MV-4-11 (cell line): ENCODE measurements around the gene AHCY.
"Not testable (repeated sequence)": the region's sequence is repeated elsewhere in the genome, so short reads cannot be mapped to it uniquely, and the experiment has no call there.

Experiments
- DNase-seq: peaks from one replicate; lab custom pipeline; 2025; lab: John Stamatoyannopoulos, UW

AHCY gene

GRCh38 chr20:34254979-34255378 lies 48.2 kb downstream of the AHCY start:
- no peak for DNase-seq

GRCh38 chr20:34252431-34253086 lies 50.6 kb downstream of the AHCY start:
- not testable (repeated sequence) for DNase-seq

- no peak for DNase-seq
Observed at GRCh38 chr20:34251619-34252018, 51.5 kb downstream of the AHCY start.

GRCh38 chr20:34250005-34250404 lies 53.1 kb downstream of the AHCY start:
- DNase-seq = no peak

GRCh38 chr20:34249291-34249690 lies 53.9 kb downstream of the AHCY start:
- DNase-seq = peak; percentile 92

- no peak for DNase-seq
Observed at GRCh38 chr20:34246126-34246626, 57.0 kb downstream of the AHCY start.

- DNase-seq = no peak
Observed at GRCh38 chr20:34243377-34243776, 59.8 kb downstream of the AHCY start.

- no peak for DNase-seq
Observed at GRCh38 chr20:34242879-34243278, 60.3 kb downstream of the AHCY start.

GRCh38 chr20:34242015-34242414 lies 61.1 kb downstream of the AHCY start:
- not testable (repeated sequence) for DNase-seq

GRCh38 chr20:34240693-34241615 lies 62.2 kb downstream of the AHCY start, which contains the start of gene ASIP:
Gene ASIP, plus strand, starts transcription at chr20:34241423. Its CDS starts 18,952 bp downstream, at chr20:34260375.
- peak; percentile 29 for DNase-seq

GRCh38 chr20:34240121-34240520 lies 63.0 kb downstream of the AHCY start:
- no peak for DNase-seq

- DNase-seq = no peak
Observed at GRCh38 chr20:34237942-34238341, 65.2 kb downstream of the AHCY start.

- no peak for DNase-seq
Observed at GRCh38 chr20:34235875-34236274, 67.3 kb downstream of the AHCY start.

- no peak for DNase-seq
Observed at GRCh38 chr20:34233687-34234086, 69.5 kb downstream of the AHCY start.

- DNase-seq = no peak
Observed at GRCh38 chr20:34232494-34233087, 70.6 kb downstream of the AHCY start.

- DNase-seq = no peak
Observed at GRCh38 chr20:34231634-34232033, 71.5 kb downstream of the AHCY start.
